K562 (cell line): ENCODE data around the gene RAB25. TPM values are rescaled to one million over a fixed set of nuclear protein-coding genes. Genes with fewer than 3 reads are reported as not detected.
A peak's percentile ranks its signal among the peaks of the same experiment; 100 is the strongest.

Experiments used
- BRD4 ChIP-seq: fragments of 200-600 bp; sonication (generic); IDR thresholded peaks from 2 replicates; pipeline ENCODE4 v1.6.1; 2017; ENCODE audit warnings: inconsistent platforms
- DDX20 ChIP-seq: fragments of 450-650 bp; IDR thresholded peaks from 2 replicates; pipeline ENCODE4 v1.6.1; 2016; ENCODE audit warnings: missing genetic modification characterization, low read depth, mild to moderate bottlenecking, missing compliant biosample characterization, moderate library complexity
- FOS ChIP-seq: IDR thresholded peaks from 3 replicates; pipeline ENCODE4 v1.6.1; 2011; ENCODE audit not compliant: insufficient read length; ENCODE audit errors: extremely low read depth
- JUN ChIP-seq, 2 experiments: sonication (generic) in 1 of 2; formaldehyde crosslinking in 1 of 2; IDR thresholded peaks; 2 replicates each; pipeline versions ENCODE4 v1.6.1 to v1.8.0; 2012 to 2022; ENCODE audit warnings: borderline replicate concordance in 2 of 2, mild to moderate bottlenecking in 2 of 2, improper control_type of control experiment in 1 of 2, low read depth in 1 of 2, low read length in 1 of 2, missing genetic modification reagents in 1 of 2
- KAT2B ChIP-seq: IDR thresholded peaks from one replicate; pipeline ENCODE4 v1.6.1; 2012; ENCODE audit warnings: low read depth, mild to moderate bottlenecking, control low read depth, inconsistent platforms, low read length, moderate library complexity
- KLF16 ChIP-seq: IDR thresholded peaks from 2 replicates; pipeline ENCODE4 v1.6.1; 2016; ENCODE audit warnings: antibody characterized with exemption
- RCOR1 ChIP-seq, 2 experiments: IDR thresholded peaks; 2 replicates each; pipeline ENCODE4 v1.6.1; 2012; ENCODE audit warnings: low read depth in 2 of 2, low read length in 2 of 2, borderline replicate concordance in 1 of 2, improper control_type of control experiment in 1 of 2
- SMC3 ChIP-seq: conservative IDR thresholded peaks from 2 replicates; pipeline ENCODE4 v1.6.1; 2011; ENCODE audit warnings: low read depth, low read length, improper control_type of control experiment; ENCODE audit not compliant: insufficient read depth
- SPI1 ChIP-seq: IDR thresholded peaks from 2 replicates; pipeline ENCODE4 v1.6.1; 2011; ENCODE audit warnings: low read depth, low read length, control low read depth, borderline replicate concordance
- TAL1 ChIP-seq: fragments of 450-650 bp; IDR thresholded peaks from 2 replicates; pipeline ENCODE4 v1.6.1; 2016; ENCODE audit warnings: mild to moderate bottlenecking
- TEAD1 ChIP-seq, 2 experiments: fragments of 450-650 bp in 1 of 2; sonication (generic) in 1 of 2; formaldehyde crosslinking; IDR thresholded peaks; 2 replicates each; pipeline versions ENCODE4 v1.4.0 to v1.8.0; 2020 to 2022; ENCODE audit warnings: mild to moderate bottlenecking in 2 of 2, missing genetic modification reagents in 1 of 2
- ZKSCAN8 ChIP-seq: fragments of 200-800 bp; sonication (Bioruptor generic); IDR thresholded peaks from 2 replicates; pipeline ENCODE4 v1.6.1; 2016; ENCODE audit warnings: missing genetic modification characterization, missing compliant biosample characterization
- ZNF197 ChIP-seq: fragments of 200-800 bp; sonication (Bioruptor generic); IDR thresholded peaks from 2 replicates; pipeline ENCODE4 v1.6.1; 2016; ENCODE audit warnings: low read depth, missing genetic modification characterization, missing compliant biosample characterization
- ZNF217 ChIP-seq: sonication (generic); formaldehyde crosslinking; IDR thresholded peaks from 2 replicates; pipeline ENCODE4 v1.8.0; 2022; ENCODE audit warnings: mild to moderate bottlenecking, missing genetic modification reagents
- ZNF24 ChIP-seq: fragments of 450-650 bp; IDR thresholded peaks from 2 replicates; pipeline ENCODE4 v1.6.1; 2016
- ZSCAN29 ChIP-seq: fragments of 450-650 bp; IDR thresholded peaks from 2 replicates; pipeline ENCODE4 v1.6.1; 2017
- polyA plus RNA-seq, 8 experiments: library from polyadenylated mRNA; depleted of rRNA in 4 of 8; stranded (reverse) in 5 of 8; unstranded in 3 of 8; fragments of >200 nt; fragmentation: Nextera tagmentation in 2 of 8; fragmentation: Illumina TruSeq in 1 of 8; extraction: Ambion mirVana in 2 of 8; extraction: Trizol in 1 of 8; gene quantifications; 2 replicates each; pipeline versions ENCODE4 v1.2.1 to v1.2.3, GENCODE V29; 2011 to 2014; ENCODE audit warnings: inconsistent platforms in 1 of 8, missing spikeins in 1 of 8
- total RNA-seq, 7 experiments: library from RNA; depleted of rRNA in 6 of 7; stranded (reverse); fragments of >200 nt in 6 of 7; fragmentation: Illumina TruSeq in 2 of 7; extraction: Trizol in 2 of 7; gene quantifications; 2 replicates each; pipeline versions ENCODE4 v1.2.1 to v1.2.3, GENCODE V29; 2011 to 2021; ENCODE audit warnings: low replicate concordance in 1 of 7
- TF ChIP-seq, protein P1 (sequence below): fragments of 200-600 bp; sonication (generic); IDR thresholded peaks from one replicate; pipeline ENCODE4 v1.6.1; 2012; ENCODE audit warnings: mild to moderate bottlenecking, low read depth, low read length, inconsistent platforms

The RAB25 gene
- total and polyA plus RNA-seq, 9 of the 15 experiments (the other 6 are each of a cell fraction or from before 2014, with no cell fraction given), result 0.10 to 0.27 (median 0.13) TPM; not detected in 6

DNA sequence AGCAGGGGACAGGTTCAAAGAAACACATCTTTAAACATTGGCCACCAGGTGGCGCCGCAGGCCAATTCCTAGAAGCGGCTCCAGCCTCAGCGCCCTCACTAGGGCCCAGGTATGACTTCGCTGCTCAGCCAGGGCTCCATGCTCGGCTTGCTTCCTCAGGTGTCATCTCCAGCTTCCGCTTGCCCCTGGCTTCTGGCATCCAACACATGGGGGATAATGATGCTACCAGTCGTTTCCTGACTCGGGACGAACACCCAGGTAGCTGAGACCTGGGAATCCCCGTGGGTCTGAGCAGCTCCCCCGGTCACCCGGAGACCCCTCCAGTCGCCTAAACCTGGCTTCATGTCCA is 29.9 kb downstream of the RAB25 start (continued):
- TF ChIP-seq SMC3, result peak; percentile 94
- TF ChIP-seq SPI1, result no peak
- no peak for TF ChIP-seq TAL1
- TF ChIP-seq KLF16, result peak; percentile 49; the same call in 1 of the 2 replicates
- 0 out of 4 replicates have a peak, but pooled peaks of 1 of the 2 experiments have one; percentile 13 for TF ChIP-seq RCOR1 (IDR thresholded peaks at IDR 0.05; ENCODE audit: borderline replicate concordance in 1 of 2, low read depth in 2 of 2, low read length in 2 of 2)
- no peak; the same call in 1 of the 2 replicates for TF ChIP-seq ZNF24
- no peak for TF ChIP-seq FOS
- TF ChIP-seq TEAD1 (CRISPR knock-in tag; IDR thresholded peaks at IDR 0.05), result no peak
- no peak for TF ChIP-seq ZKSCAN8 (CRISPR knock-in tag)
- no peak for TF ChIP-seq KAT2B
- 0 out of 2 replicates have a peak, but pooled peaks have one; percentile 11 for TF ChIP-seq JUN (IDR thresholded peaks at IDR 0.05; ENCODE audit: borderline replicate concordance, low read depth, low read length)
- TF ChIP-seq JUN (CRISPR knock-in tag; IDR thresholded peaks at IDR 0.05; ENCODE audit: borderline replicate concordance), result no peak
- TF ChIP-seq ZNF217 (CRISPR knock-in tag), result no peak
- TF ChIP-seq ZNF197, result no peak
- TF ChIP-seq ZSCAN29, result no peak
- TF ChIP-seq, protein P1, sequence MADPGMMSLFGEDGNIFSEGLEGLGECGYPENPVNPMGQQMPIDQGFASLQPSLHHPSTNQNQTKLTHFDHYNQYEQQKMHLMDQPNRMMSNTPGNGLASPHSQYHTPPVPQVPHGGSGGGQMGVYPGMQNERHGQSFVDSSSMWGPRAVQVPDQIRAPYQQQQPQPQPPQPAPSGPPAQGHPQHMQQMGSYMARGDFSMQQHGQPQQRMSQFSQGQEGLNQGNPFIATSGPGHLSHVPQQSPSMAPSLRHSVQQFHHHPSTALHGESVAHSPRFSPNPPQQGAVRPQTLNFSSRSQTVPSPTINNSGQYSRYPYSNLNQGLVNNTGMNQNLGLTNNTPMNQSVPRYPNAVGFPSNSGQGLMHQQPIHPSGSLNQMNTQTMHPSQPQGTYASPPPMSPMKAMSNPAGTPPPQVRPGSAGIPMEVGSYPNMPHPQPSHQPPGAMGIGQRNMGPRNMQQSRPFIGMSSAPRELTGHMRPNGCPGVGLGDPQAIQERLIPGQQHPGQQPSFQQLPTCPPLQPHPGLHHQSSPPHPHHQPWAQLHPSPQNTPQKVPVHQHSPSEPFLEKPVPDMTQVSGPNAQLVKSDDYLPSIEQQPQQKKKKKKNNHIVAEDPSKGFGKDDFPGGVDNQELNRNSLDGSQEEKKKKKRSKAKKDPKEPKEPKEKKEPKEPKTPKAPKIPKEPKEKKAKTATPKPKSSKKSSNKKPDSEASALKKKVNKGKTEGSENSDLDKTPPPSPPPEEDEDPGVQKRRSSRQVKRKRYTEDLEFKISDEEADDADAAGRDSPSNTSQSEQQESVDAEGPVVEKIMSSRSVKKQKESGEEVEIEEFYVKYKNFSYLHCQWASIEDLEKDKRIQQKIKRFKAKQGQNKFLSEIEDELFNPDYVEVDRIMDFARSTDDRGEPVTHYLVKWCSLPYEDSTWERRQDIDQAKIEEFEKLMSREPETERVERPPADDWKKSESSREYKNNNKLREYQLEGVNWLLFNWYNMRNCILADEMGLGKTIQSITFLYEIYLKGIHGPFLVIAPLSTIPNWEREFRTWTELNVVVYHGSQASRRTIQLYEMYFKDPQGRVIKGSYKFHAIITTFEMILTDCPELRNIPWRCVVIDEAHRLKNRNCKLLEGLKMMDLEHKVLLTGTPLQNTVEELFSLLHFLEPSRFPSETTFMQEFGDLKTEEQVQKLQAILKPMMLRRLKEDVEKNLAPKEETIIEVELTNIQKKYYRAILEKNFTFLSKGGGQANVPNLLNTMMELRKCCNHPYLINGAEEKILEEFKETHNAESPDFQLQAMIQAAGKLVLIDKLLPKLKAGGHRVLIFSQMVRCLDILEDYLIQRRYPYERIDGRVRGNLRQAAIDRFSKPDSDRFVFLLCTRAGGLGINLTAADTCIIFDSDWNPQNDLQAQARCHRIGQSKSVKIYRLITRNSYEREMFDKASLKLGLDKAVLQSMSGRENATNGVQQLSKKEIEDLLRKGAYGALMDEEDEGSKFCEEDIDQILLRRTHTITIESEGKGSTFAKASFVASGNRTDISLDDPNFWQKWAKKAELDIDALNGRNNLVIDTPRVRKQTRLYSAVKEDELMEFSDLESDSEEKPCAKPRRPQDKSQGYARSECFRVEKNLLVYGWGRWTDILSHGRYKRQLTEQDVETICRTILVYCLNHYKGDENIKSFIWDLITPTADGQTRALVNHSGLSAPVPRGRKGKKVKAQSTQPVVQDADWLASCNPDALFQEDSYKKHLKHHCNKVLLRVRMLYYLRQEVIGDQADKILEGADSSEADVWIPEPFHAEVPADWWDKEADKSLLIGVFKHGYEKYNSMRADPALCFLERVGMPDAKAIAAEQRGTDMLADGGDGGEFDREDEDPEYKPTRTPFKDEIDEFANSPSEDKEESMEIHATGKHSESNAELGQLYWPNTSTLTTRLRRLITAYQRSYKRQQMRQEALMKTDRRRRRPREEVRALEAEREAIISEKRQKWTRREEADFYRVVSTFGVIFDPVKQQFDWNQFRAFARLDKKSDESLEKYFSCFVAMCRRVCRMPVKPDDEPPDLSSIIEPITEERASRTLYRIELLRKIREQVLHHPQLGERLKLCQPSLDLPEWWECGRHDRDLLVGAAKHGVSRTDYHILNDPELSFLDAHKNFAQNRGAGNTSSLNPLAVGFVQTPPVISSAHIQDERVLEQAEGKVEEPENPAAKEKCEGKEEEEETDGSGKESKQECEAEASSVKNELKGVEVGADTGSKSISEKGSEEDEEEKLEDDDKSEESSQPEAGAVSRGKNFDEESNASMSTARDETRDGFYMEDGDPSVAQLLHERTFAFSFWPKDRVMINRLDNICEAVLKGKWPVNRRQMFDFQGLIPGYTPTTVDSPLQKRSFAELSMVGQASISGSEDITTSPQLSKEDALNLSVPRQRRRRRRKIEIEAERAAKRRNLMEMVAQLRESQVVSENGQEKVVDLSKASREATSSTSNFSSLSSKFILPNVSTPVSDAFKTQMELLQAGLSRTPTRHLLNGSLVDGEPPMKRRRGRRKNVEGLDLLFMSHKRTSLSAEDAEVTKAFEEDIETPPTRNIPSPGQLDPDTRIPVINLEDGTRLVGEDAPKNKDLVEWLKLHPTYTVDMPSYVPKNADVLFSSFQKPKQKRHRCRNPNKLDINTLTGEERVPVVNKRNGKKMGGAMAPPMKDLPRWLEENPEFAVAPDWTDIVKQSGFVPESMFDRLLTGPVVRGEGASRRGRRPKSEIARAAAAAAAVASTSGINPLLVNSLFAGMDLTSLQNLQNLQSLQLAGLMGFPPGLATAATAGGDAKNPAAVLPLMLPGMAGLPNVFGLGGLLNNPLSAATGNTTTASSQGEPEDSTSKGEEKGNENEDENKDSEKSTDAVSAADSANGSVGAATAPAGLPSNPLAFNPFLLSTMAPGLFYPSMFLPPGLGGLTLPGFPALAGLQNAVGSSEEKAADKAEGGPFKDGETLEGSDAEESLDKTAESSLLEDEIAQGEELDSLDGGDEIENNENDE, result no peak
- TF ChIP-seq DDX20 (tag), result no peak
- no peak for TF ChIP-seq BRD4
